Measurements from ENCODE around the gene ILK.

The ILK gene

DNA sequence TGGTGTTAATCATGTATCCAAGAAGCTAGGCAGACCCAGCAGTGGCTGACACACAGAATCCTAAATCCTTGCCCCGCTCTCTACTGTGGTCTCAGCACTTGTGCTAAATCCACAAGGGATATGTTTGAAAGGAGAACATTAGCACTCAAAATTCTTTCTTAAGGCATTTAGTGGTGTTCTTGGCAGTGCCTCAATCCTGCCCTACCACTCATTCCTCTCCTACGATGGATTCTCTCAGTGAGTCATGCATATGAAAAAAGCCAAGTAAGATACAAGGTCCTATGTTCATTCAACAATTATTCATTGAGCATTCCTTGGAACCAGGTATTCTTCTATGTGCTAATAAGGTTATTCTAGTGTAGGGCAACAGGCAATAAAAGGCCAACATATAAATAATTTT, 31.4 kb upstream of the ILK start:
- FAIRE-seq (no peak), DNase-seq (ENCODE audit: insufficient read length, low spot score) (no peak)

DNA sequence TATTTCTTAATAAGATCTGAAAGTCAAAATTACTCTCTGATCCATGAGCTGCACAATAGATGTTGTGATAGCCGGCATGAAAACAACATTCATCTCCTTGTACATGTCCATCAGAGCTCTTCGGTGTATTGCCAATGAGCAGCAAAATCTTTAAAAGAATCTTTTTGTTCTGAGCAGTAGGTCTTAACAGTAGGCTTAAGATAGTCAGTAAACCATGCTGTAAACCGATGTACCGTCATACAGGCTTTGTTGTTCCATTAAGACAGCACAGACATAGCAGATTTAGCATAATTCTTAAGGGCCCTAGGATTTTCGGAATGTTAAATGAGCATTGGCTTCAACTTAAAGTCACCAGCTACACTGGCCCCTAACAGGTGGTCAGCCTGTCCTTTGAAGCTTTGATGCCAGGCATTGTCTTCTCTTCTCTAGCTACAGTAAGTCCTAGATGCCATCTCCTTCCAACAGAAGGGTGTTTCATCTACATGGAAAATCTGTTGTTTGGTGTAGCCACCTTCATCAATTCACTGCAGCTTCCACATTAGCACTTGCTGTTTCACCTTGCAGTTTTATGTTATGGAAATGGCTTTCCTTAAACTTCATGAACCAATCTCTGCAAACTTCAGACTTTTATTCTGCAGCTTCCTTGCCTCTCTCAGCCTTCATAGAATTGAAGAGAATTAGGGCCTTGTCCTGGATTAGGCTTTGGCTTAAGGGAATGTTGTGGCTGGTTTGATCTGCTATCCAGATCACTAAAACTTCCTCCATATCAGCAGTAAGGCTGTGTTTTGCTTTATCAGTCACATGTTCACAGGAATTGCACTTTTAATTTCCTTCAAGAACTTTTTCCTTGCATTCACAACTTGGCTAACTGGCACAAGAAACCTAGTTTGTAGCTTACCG, 28.5 kb upstream of the ILK start:
- FAIRE-seq (no peak), DNase-seq (ENCODE audit: insufficient read length, low spot score) (no peak)

DNA sequence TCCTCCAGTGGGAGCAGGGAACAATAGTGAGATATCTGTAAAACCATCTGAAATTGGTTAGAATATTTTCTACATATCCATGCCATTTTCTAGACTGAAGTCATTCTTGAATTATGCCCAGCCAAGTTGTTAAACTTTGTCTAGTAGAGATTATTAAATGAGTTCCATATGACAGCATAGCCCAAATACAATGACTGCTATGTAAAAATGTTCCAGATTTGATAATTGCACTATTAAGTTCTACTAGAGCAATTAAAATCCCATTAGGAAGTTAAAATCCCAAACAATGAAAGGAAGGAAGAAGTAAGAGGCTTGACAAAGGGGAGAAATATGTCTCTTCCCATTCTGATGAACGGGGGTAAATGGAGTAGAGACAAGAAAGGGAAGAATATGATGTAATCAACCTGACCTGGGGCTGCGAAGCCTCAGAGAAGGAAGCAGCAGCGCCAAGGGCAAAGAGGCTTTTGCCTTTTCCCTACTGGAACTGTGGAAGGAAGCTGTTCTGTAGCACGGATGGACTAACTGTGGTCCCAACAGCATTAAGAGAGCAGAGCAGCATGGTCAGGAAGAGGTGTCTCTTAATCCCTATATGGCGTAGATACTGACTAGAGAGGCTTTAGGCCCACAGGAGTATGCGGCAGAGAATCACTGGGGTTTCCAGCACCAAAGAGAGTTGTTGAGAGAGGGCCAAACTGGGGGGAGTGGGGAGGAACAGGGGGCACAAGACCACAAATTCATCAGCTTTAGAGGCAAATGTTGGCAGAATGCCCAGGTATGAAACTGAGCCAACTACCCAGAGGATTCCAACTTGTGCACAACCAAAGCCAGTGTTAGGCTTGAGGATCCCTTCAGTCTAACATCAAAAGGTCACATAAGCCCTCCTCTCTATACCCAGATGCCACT, 26.9 kb upstream of the ILK start:
- DNase-seq (ENCODE audit: insufficient read length, low spot score) (no peak), FAIRE-seq (no peak)

DNA sequence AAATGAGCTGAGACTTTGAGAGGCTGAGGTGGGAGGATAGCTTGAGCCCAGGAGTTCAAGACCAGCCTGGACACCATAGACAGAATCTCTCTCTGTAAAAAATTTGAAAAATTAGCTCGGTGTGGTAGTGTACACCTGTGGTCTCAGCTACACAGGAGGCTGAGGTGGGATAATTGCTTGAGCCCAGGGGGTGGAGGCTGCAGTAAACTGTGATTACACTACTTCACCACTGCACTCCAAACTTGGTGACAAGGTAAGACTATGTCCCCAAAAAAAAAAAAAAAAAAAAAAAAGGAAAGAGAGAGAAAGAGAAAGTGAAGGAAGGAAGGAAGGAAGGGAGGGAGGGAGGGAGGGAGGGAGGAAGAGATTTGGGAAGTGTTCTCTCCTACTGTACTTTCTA, 25.4 kb upstream of the ILK start:
- FAIRE-seq (no peak), DNase-seq (ENCODE audit: insufficient read length, low spot score) (no peak)

DNA sequence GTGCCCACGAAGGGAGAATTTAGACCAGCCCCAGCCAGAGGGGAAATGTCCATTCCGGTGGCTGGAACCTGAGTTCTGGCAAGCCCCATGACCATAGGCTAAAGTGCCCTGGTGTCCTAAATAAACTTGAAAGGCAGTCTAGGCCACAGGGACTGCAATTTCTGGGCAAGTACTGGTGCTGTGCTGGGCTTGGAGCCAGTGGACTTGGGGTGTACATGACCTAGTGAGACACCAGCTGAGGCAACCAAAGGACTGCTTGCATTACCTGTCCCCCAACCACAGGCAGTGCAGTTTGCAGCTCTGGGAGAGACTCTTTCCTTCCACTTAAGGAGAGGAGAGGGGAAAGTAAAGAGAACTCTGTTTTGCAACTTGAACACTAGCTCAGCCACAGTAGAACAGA, 23.9 kb upstream of the ILK start:
- FAIRE-seq (no peak), DNase-seq (ENCODE audit: insufficient read length, low spot score) (no peak)

DNA sequence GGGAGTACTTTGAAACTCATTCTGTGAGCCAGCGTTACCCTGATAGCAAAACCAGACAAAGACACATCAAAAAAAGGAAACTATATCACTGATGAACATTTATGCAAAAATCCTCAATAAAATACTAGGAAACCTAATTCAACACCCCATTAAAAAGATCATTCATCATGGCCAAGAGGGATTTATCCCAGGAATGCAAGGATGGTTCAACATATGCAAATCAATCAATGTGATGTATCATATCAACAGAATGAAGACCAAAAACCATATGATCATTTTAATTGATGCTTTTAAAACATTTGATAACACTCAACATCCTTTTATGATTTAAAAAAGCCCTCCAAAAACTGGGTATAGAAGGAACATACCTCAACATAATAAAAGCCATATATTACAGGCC, 20.0 kb upstream of the ILK start:
- no peak for FAIRE-seq
- no peak for DNase-seq (ENCODE audit: insufficient read length, low spot score)

DNA sequence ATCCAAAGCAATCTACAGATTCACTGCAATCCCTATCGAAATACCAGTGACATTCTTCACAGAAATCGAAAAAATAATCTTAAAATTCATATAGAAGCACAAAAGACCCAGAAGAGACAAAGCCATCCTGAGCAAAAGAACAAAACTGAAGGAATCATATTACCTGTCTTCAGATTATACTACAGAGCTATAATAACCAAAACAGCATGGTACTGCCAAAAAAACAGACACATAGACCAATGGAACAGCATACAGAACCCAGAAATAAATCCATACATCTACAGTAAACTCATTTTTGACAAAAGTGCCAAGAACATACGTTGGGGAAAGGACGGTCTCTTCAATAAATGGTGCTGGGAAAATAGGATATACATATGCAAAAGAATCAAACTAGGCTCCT, 19.0 kb upstream of the ILK start:
- FAIRE-seq (no peak), DNase-seq (ENCODE audit: insufficient read length, low spot score) (no peak)

DNA sequence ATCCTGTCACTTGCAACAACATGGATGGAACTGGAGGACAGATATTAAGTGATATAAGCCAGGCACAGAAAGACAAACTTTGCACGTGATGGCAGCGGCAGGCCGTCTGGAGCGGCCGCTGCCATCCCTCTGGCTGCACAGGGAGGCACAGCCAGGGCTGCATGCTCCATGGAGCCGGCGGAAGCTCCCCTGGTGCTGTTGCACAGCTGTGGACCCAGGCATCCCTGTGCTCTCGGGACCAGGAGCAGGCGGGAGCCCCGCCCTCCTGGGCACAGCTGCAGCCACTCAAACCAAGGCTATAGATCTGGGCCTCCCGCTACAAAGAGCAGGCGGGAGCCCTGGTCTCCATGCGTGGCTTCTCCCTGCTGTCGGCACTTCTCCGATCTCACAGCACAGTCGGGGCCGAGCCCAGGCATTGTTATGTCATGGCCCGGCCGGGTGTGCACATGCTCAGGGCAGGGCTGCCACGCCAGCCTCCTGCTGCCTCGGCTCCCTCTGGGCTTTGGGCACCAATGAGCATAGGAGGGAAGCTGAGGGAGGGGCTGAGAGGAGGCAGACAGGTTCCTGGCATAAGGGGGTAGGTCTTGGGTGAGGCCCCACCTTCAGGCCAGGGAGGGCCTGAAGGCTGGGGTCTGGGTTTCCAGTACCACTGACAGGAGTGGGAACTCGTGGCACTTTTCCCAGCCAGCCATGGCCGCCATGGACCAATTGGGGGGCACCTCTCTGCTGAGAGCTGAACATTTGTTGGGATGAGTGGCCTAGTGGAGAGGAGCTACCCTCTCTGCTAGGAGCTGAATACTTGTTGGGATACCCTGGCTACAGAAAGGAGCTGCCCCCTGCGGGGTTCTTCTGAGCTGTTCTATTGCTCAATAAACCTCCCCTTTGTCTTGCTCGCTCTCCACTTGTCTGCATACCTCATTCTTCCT, 16.9 kb upstream of the ILK start:
- DNase-seq (ENCODE audit: insufficient read length, low spot score) (no peak), FAIRE-seq (no peak)

DNA sequence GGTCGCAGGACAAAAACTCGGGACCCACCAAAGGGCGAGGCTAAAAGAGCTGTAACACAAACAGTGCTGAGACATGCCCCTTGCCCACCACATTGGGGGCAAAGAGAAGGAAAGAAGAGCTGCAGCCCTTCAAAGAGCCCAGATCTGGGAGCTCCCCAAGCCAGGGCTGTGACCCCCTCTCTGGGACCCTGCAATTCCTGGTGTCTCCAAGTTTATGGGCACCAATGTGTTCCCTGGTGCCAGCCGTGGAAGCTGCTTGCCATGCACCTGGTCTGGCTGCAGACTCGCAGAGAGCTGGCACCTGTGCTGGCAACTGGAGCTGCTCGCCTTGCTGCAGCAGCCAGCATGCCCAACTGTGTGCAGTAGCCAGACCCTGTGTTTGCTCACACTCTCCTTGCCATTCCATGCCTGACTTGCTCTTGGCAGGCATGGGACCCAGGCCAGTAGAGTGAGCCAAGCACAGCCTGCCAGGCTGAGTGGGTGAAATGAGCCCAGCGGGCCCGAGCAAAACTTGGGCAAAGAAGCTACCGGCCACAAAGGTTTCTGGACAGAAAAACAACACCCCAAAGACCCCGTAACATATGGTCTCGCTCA, 16.1 kb upstream of the ILK start:
- FAIRE-seq, result no peak
- no peak for DNase-seq (ENCODE audit: insufficient read length, low spot score)

DNA sequence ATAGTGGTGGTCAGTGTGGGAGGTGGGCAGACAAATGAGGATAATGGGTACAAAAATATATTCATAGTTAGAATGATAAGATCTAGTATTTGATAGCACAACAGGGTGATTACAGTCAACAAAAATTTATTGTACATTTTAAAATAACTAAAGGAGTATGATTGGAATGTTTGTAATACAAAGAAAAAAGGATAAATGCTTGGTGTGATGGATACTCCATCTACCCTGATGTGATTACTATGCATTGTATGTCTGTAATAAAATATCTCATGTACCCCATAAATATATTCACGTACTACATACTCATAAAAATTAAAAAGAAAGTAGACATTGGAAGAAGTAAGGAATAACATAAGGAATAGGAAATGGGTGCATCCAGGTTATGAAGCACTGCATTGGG, 15.6 kb upstream of the ILK start:
- DNase-seq (ENCODE audit: insufficient read length, low spot score), result no peak
- peak; percentile 42 for FAIRE-seq

DNA sequence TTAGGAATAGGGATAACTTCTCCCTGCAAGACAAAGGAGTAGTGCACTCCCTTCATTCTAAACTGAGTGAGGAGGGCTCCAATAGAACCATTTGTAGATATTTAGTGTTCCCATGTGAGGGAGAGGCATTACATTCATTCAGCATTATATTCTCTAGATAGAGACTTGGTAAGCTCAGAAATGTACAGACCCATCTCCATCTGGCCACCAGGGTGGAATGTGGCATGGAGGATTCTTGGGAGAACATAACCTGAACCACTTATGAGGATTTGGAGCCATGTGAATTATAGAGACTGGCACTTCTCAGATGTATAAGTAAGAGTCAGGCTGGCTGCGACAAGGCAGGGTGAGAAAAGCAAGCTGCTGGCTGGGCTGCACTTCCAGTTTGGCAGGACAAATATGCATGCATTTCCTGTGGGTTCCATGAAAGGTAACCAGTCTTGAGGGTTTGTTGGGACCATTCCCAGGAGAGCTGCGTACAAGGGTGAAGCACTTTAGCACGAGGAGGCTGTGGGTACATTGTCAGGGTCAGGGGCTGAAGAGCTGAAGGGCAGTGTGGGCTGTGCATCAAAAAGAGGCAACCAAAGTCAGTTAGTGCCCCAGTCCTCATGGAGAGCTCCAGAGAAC, 9.3 kb upstream of the ILK start:
- FAIRE-seq (no peak), DNase-seq (ENCODE audit: insufficient read length, low spot score) (no peak)

DNA sequence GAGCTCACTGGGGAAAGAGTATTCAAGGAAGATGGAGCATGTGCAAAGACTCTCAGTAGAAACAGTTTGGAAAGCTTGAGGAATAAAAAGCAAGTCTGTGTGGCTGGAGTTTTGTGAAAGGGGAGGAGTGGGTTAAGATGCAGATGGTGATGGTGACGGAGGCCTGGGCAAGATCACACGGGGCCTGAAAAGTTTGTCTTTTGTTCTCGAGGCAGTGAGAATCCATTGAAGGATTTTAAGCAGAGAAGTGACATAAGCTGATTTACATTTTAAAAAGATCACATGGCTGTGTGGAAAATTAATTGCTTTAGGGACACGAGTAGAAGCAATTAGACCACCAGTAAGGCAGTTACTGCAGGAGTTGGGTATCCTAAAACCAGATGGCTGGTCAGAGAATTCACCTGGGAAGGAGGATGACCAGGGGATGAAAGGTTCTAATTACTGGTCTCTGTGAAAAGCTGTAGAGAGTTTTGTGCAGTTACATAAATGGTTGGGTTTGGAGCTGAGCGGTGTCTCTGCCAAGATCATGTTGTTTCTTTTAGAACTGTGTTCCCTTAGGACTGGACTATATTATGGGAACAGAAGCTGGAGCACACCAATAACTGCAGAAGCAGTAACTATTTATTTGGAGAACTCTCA, 7.2 kb upstream of the ILK start:
- DNase-seq (ENCODE audit: insufficient read length, low spot score), result no peak
- no peak for FAIRE-seq

DNA sequence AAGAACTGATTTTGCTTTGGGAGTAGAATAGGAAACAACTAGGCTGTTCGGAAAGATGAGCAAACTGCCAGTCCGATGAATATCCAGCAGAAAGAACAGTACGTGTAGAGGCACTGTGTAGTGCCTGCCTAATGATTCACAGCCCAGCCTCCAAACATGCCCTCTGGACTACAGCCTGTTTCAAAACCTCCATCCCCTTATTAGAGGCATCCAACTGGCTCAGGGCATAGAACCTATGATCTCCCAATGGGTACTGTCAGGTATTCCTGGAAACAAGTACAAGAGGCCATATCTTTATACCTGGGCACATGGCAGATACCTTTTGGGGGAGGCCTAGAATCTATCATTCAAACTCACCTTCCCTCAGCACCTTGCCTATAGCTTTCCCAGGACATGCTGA, 5.0 kb upstream of the ILK start:
- FAIRE-seq, result no peak
- no peak for DNase-seq (ENCODE audit: insufficient read length, low spot score)

DNA sequence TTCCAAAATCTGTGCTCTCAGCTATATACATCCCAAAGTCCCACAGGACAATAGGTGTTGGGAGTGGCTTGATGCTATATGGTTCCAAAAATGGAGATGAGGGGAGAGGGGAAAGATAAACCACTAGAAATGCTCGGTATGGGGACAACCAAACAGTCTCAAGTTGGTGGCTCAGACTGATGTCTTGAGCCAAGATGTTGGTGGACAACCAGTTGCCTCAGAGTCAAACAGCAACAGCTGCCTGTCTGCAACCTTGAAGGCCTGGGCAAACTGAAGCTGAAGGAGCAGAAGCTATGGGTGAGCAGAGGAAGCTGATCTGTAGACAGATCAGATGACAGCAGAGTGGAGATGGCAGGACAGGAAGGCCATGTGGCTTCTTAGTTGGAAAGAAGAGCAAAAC, 4.1 kb upstream of the ILK start:
- DNase-seq (ENCODE audit: insufficient read length, low spot score), result no peak
- no peak for FAIRE-seq

DNA sequence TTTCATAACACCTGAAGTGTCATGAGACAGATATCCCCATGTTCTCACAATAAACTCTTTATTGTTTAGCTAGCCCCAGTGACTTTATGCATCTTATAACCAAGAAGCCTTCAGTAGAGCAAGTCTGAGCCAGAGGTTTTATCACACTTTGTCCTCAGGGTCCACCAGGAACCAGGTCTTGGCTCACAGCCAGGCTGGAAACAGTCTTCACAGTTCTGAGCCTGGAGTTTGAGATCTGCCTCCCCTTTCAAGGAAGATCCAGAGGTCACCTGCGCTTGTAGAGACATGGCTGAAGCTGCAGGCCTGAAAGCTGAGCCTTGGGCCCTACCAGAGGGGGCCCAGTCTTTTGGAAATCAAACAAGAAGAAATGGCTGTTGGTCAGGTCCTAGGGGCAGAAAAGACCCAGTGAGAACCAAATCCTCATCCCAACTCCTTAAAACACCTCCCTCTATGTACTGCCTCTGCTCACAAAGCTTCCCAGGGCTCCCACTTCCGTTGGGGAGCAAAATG, 3.6 kb upstream of the ILK start:
- FAIRE-seq (no peak), DNase-seq (ENCODE audit: insufficient read length, low spot score) (no peak)

DNA sequence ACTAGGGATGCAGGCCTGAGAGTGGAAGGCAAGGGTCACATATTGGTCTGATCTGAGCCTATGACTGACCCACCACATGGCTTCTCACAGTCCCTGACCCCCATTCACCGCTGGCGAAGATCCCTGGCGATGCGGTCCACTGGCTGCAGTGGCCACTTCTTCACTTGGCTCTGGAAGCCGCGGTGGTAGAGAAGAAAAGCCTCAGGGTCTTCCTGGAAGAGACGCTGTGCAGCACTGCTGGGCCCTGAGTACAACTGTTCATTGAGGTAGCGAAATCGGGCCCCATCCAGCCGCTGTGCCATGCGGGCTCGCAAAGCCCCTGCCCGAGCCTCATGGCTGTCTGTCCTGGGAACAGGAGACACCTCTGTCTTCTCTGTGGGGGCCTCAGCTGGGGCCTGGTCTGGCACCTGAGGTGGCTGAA, 2.5 kb upstream of the ILK start:
- DNase-seq (ENCODE audit: insufficient read length, low spot score) (no peak), FAIRE-seq (no peak)

DNA sequence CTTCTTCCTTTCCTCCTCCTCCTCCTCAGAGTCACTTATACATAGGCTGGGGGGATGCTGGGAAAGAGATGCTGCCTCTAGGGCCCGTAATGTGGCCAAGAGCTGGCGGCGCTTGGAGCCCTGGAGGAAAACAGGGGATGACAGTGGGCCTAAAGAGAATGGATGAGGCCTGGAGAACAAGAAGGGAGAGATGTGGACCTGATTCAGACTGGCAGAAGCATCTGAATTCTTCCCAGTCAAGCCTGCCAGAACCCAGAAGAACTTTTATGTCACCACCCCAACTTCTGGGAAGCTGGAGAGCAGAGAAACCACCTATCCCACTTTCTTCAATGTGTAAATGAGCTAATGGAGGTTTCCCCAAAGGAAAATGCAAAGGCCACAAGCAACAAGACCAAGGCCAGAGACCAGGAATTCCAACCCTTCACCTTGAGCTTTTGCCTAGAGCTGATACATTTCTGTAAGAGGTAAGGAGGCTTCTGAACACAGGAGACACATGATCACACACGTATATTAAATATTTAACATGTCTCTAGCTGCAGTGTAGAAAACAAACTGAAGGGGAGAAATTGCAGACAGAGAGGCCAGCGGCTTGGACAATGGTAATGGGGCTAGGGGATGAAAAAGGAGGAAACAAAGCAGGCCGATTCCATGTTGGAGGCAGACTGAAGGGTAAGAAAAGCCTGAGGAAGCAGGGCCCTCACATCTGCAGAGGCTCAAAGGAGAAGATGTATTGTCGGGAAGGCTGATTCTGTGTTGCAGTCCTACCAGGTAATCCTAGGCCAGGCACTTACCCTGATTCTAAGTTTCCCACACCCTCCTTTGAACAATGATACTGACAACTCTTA, 1.3 kb upstream of the ILK start:
- FAIRE-seq (peak; percentile 68), DNase-seq (ENCODE audit: insufficient read length, low spot score) (no peak)

DNA sequence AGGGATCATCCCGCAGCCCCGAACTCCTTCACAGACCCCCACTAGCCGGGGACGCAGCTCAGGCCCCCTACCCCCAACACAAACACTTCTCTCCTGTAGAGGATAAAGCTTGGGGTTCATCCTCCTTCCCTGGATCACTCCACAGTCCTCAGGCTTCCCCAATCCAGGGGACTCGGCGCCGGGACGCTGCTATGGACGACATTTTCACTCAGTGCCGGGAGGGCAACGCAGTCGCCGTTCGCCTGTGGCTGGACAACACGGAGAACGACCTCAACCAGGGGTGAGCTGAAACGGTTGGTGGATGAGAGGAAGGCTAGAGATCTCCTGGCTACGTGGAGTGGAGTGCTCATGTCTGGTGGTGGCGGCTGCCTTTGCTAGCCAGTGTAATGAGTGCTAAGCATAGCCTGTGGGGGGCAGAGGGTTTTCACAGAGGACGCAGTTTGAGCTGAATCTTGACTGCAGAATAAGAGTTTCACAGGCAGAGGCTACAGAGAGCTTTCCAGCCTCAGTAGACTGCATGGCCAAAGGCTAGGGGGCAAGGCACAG, 580 bp downstream of the ILK start:
- DNase-seq (ENCODE audit: insufficient read length, low spot score), result peak; percentile 60
- no peak for FAIRE-seq

Measured in GM19239 (cell line).